Fibroblast of lung (primary cell): ENCODE results near the gene KRT15. TPM values are rescaled to one million over a fixed set of nuclear protein-coding genes. Genes with fewer than 3 reads are reported as not detected.

Experiments used
- DNase-seq, 2 donors: peaks; one replicate each; pipeline versions ENCODE4 v3.0.0 to v3.0.0-alpha.2; 2010; ENCODE audit warnings: low read depth in 2 of 2
- H2AFZ ChIP-seq: 2 replicates; pipeline ENCODE4 v1.5.1; 2012; ENCODE audit warnings: low read length, control low read depth, inconsistent platforms
- H3K27ac ChIP-seq: 2 replicates; pipeline ENCODE4 v1.5.1; 2011; ENCODE audit warnings: low read length, control low read depth; ENCODE audit not compliant: insufficient read depth
- H3K27me3 ChIP-seq: 2 replicates; pipeline ENCODE4 v1.5.1; 2011; ENCODE audit warnings: mild to moderate bottlenecking, low read length; ENCODE audit not compliant: control insufficient read depth, insufficient read depth
- H3K36me3 ChIP-seq: 2 replicates; pipeline ENCODE4 v1.5.1; 2011; ENCODE audit warnings: low read length; ENCODE audit not compliant: control insufficient read depth, insufficient read depth
- H3K4me1 ChIP-seq: 2 replicates; pipeline ENCODE4 v1.5.1; 2011; ENCODE audit warnings: low read length; ENCODE audit not compliant: control insufficient read depth, insufficient read depth; ENCODE audit errors: extremely low read depth
- H3K4me2 ChIP-seq: 2 replicates; pipeline ENCODE4 v1.5.1; 2011; ENCODE audit warnings: low read length, control low read depth; ENCODE audit not compliant: insufficient read depth; ENCODE audit errors: extremely low read depth
- H3K4me3 ChIP-seq, 4 experiments: fragments of 200-600 bp in 1 of 4; sonication (generic) in 1 of 4; replicated peaks in 1 of 4; 2 replicates each; pipeline ENCODE4 v1.5.1; 2011 to 2016; ENCODE audit warnings: low read length in 4 of 4, low read depth in 3 of 4, mild to moderate bottlenecking in 3 of 4, control low read depth in 2 of 4, inconsistent platforms in 1 of 4, mixed read lengths in 1 of 4; ENCODE audit not compliant: insufficient read depth in 1 of 4; ENCODE audit errors: control extremely low read depth in 1 of 4
- H3K79me2 ChIP-seq: 2 replicates; pipeline ENCODE4 v1.5.1; 2012; ENCODE audit warnings: mild to moderate bottlenecking, low read length, inconsistent platforms; ENCODE audit not compliant: control insufficient read depth, insufficient read depth
- H3K9ac ChIP-seq: 2 replicates; pipeline ENCODE4 v1.5.1; 2011; ENCODE audit warnings: mild to moderate bottlenecking, low read length, control low read depth; ENCODE audit not compliant: insufficient read depth
- H3K9me3 ChIP-seq: 2 replicates; pipeline ENCODE4 v1.5.1; 2012; ENCODE audit warnings: low read depth, low read length; ENCODE audit not compliant: control insufficient read depth, insufficient read depth
- H4K20me1 ChIP-seq: 2 replicates; pipeline ENCODE4 v1.5.1; 2011; ENCODE audit warnings: low read length; ENCODE audit not compliant: control insufficient read depth, insufficient read depth; ENCODE audit errors: extremely low read depth
- EZH2 ChIP-seq: IDR thresholded peaks from 2 replicates; pipeline ENCODE4 v1.5.1; 2012; ENCODE audit warnings: low read length, control low read depth, mild to moderate bottlenecking; ENCODE audit errors: missing control alignments
- polyA plus RNA-seq, 2 donors: library from polyadenylated mRNA; depleted of rRNA in 1 of 2; stranded (reverse) in 1 of 2; unstranded in 1 of 2; fragments of >200 nt; gene quantifications; 2 replicates each; pipeline ENCODE4 v1.2.1, GENCODE V29; 2011 to 2012; ENCODE audit warnings: missing spikeins in 1 of 2
- total RNA-seq: library from RNA; depleted of rRNA; stranded (reverse); fragments of >200 nt; gene quantifications from 2 replicates; pipeline ENCODE4 v1.2.1, GENCODE V29; 2014
- TF ChIP-seq, protein P1 (sequence below), 2 donors: IDR thresholded peaks in 1 of 2; conservative IDR thresholded peaks in 1 of 2; 1 replicate in 1 of 2; 2 replicates in 1 of 2; pipeline ENCODE4 v1.5.1; 2011 to 2012; ENCODE audit warnings: low read length in 2 of 2, control low read depth in 1 of 2, inconsistent platforms in 1 of 2, low read depth in 1 of 2, mild to moderate bottlenecking in 1 of 2

KRT15 gene
- total and polyA plus RNA-seq, 2 donors (not counting 1 experiment from before 2014, with no cell fraction given): 0.17 to 0.47 TPM

DNA sequence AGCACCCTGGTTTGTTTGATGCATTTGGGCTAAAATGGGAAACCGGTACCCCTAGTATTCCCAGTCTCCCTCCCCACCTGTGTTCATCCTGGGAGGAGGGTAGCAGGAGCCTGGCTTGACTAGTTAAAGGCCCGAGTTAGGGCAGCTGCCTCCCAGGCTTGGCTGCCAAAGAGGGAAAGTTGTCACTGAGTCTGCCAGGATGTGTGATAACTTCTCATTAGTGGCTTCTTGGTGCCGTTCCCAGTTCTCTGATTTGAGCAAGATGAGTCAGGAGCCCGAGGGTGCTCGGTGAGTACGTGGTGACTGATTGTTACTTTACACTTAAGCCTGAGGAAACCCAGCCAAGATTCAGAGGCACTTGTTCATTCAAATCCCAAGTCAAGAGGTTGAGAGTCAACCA, 54.0 kb downstream of the KRT15 start:
- Histone ChIP-seq H3K9ac (no peak overlapping the region), H3K79me2 (no peaks in the 10 kb centered on the region), H3K4me3 (no peak overlapping the region), H3K9me3 (no peaks in the 10 kb centered on the region), H3K4me1 (peaks cover 4% of the 10 kb centered on the region), H3K27ac (no peak overlapping the region), H4K20me1 (no peaks in the 10 kb centered on the region), H2AFZ (no peak overlapping the region), H3K27me3 (peaks cover 6% of the 10 kb centered on the region), H3K4me2 (no peak overlapping the region), H3K36me3 (no peaks in the 10 kb centered on the region)
- TF ChIP-seq EZH2: no peak
- TF ChIP-seq, protein P1, sequence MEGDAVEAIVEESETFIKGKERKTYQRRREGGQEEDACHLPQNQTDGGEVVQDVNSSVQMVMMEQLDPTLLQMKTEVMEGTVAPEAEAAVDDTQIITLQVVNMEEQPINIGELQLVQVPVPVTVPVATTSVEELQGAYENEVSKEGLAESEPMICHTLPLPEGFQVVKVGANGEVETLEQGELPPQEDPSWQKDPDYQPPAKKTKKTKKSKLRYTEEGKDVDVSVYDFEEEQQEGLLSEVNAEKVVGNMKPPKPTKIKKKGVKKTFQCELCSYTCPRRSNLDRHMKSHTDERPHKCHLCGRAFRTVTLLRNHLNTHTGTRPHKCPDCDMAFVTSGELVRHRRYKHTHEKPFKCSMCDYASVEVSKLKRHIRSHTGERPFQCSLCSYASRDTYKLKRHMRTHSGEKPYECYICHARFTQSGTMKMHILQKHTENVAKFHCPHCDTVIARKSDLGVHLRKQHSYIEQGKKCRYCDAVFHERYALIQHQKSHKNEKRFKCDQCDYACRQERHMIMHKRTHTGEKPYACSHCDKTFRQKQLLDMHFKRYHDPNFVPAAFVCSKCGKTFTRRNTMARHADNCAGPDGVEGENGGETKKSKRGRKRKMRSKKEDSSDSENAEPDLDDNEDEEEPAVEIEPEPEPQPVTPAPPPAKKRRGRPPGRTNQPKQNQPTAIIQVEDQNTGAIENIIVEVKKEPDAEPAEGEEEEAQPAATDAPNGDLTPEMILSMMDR (conservative IDR thresholded peaks at IDR 0.05 in 1 of 2, IDR thresholded peaks at IDR 0.05 in 1 of 2; ENCODE audit: low read depth in 1 of 2, low read length in 2 of 2): no peak
- peak; percentile 66 to 96 for DNase-seq

DNA sequence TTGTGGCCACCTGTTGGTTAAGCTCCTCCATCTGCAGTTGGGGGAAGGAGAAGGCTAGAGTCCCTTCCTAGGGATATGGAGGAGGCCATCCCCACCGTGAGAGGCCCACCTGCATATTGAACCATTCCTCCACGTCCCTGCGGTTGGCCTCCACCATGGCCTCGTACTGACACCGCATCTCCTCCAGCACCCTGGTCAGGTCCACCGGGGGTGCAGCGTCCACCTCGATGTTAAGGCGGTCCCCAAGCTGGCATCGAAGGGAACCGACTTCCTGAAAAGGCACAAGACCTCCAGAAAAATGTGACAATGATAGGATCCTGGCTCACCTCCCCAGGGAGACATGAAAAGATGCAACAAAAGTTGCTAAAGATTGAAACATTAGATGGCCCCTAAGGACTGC, 54.5 kb downstream of the KRT15 start:
- no peak overlapping the region for H3K4me3 ChIP-seq
- H3K4me1 ChIP-seq: peaks cover 4% of the 10 kb centered on the region
- DNase-seq: no peak
- no peak overlapping the region for H3K4me2 ChIP-seq
- H2AFZ ChIP-seq: no peak overlapping the region
- H3K27me3 ChIP-seq: peaks cover 7% of the 10 kb centered on the region
- no peaks in the 10 kb centered on the region for H3K79me2 ChIP-seq
- TF ChIP-seq EZH2: no peak
- TF ChIP-seq, protein P1 (conservative IDR thresholded peaks at IDR 0.05 in 1 of 2, IDR thresholded peaks at IDR 0.05 in 1 of 2; ENCODE audit: low read depth in 1 of 2, low read length in 2 of 2): no peak
- H3K9me3 ChIP-seq: no peaks in the 10 kb centered on the region
- H4K20me1 ChIP-seq: no peaks in the 10 kb centered on the region
- no peak overlapping the region for H3K27ac ChIP-seq
- H3K36me3 ChIP-seq: no peaks in the 10 kb centered on the region
- no peak overlapping the region for H3K9ac ChIP-seq

DNA sequence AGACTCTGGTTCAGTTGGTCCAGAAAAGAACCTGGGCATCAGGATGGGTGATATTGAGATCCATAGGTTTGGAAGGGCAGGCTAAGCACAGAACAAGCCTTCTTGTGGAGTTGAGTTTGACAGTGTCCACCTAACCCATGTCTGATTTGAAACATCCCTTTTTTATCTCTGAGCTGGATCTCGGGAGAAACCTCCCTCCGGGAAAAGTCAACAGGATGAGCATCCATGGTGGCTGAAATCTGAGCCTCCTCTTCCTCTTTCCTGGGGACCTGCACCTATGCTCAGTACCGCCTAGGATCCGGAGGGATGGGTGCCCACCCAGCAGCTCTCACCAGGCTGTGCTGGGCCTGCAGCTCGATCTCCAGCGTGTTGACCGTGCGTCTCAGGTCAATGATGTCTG, 54.9 kb downstream of the KRT15 start:
- H4K20me1 ChIP-seq: no peaks in the 10 kb centered on the region
- H3K27ac ChIP-seq: no peak overlapping the region
- H3K4me2 ChIP-seq: no peak overlapping the region
- no peaks in the 10 kb centered on the region for H3K9me3 ChIP-seq
- no peak overlapping the region for H3K4me3 ChIP-seq
- H2AFZ ChIP-seq: no peak overlapping the region
- H3K36me3 ChIP-seq: no peaks in the 10 kb centered on the region
- H3K27me3 ChIP-seq: peaks cover 8% of the 10 kb centered on the region
- no peak overlapping the region for H3K9ac ChIP-seq
- H3K4me1 ChIP-seq: peaks cover 4% of the 10 kb centered on the region
- no peaks in the 10 kb centered on the region for H3K79me2 ChIP-seq
- TF ChIP-seq, protein P1 (conservative IDR thresholded peaks at IDR 0.05 in 1 of 2, IDR thresholded peaks at IDR 0.05 in 1 of 2; ENCODE audit: low read depth in 1 of 2, low read length in 2 of 2): no peak
- TF ChIP-seq EZH2: no peak
- no peak for DNase-seq

Other genes with a start within 250 kb of the KRT15 start
- not detected in 2 replicates for gene KRTAP9-7, start 243.2 kb downstream of the KRT15 start, total RNA-seq
- not detected in 2 replicates for gene KRTAP9-7, start 243.2 kb downstream of the KRT15 start, polyA plus RNA-seq
- gene KRTAP29-1, start 216.0 kb downstream of the KRT15 start, total RNA-seq: not detected in 2 replicates
- not detected in 2 replicates for gene KRTAP29-1, start 216.0 kb downstream of the KRT15 start, polyA plus RNA-seq
- gene KRTAP16-1, start 209.6 kb downstream of the KRT15 start, total RNA-seq: not detected in 2 replicates
- not detected in 2 replicates for gene KRTAP16-1, start 209.6 kb downstream of the KRT15 start, polyA plus RNA-seq
- gene KRTAP17-1, start 203.2 kb downstream of the KRT15 start, total RNA-seq: not detected in 2 replicates
- gene KRTAP17-1, start 203.2 kb downstream of the KRT15 start, polyA plus RNA-seq: not detected in 2 replicates
- gene KRT33A, start 168.1 kb downstream of the KRT15 start, total RNA-seq: not detected in 2 replicates
- not detected in 2 replicates for gene KRT33A, start 168.1 kb downstream of the KRT15 start, polyA plus RNA-seq
- not detected in 2 replicates for gene KRT33B, start 149.1 kb downstream of the KRT15 start, total RNA-seq
- not detected in 2 replicates for gene KRT33B, start 149.1 kb downstream of the KRT15 start, polyA plus RNA-seq
- under 0.01 TPM in 1 of 2 replicates, not detected in the other for gene KRT34, start 136.6 kb downstream of the KRT15 start, total RNA-seq
- gene KRT34, start 136.6 kb downstream of the KRT15 start, polyA plus RNA-seq: 0.45 and 1.00 TPM in 2 replicates
- gene KRT31, start 121.3 kb downstream of the KRT15 start, total RNA-seq: not detected in 2 replicates
- not detected in 2 replicates for gene KRT31, start 121.3 kb downstream of the KRT15 start, polyA plus RNA-seq
- gene KRT37, start 94.3 kb downstream of the KRT15 start, total RNA-seq: not detected in 2 replicates
- not detected in 2 replicates for gene KRT37, start 94.3 kb downstream of the KRT15 start, polyA plus RNA-seq
- under 0.01 TPM in 1 of 2 replicates, not detected in the other for gene KRT38, start 77.9 kb downstream of the KRT15 start, total RNA-seq
- gene KRT38, start 77.9 kb downstream of the KRT15 start, polyA plus RNA-seq: 0.02 and 0.07 TPM in 2 replicates
- under 0.01 TPM in 2 replicates for gene KRT32, start 51.5 kb downstream of the KRT15 start, total RNA-seq
- gene KRT32, start 51.5 kb downstream of the KRT15 start, polyA plus RNA-seq: 0.03 and 0.09 TPM in 2 replicates
- gene KRT35, start 37.7 kb downstream of the KRT15 start, total RNA-seq: not detected in 2 replicates
- gene KRT35, start 37.7 kb downstream of the KRT15 start, polyA plus RNA-seq: not detected in 2 replicates
- not detected in 2 replicates for gene KRT36, start 29.0 kb downstream of the KRT15 start, total RNA-seq
- 0.03 TPM in 2 replicates for gene KRT36, start 29.0 kb downstream of the KRT15 start, polyA plus RNA-seq
- not detected in 2 replicates for gene KRT13, start 13.3 kb downstream of the KRT15 start, total RNA-seq
- gene KRT13, start 13.3 kb downstream of the KRT15 start, polyA plus RNA-seq: 0.03 TPM in 1 of 2 replicates, not detected in the other
- 11.6 and 22.3 TPM in 2 replicates for gene KRT19, start 9.4 kb upstream of the KRT15 start, total RNA-seq
- gene KRT19, start 9.4 kb upstream of the KRT15 start, polyA plus RNA-seq: 8.1 and 32.6 TPM in 2 replicates
- gene KRT9, start 53.2 kb upstream of the KRT15 start, total RNA-seq: not detected in 2 replicates
- not detected in 2 replicates for gene KRT9, start 53.2 kb upstream of the KRT15 start, polyA plus RNA-seq
- gene KRT14, start 68.0 kb upstream of the KRT15 start, total RNA-seq: not detected in 2 replicates
- 0.62 and 0.94 TPM in 2 replicates for gene KRT14, start 68.0 kb upstream of the KRT15 start, polyA plus RNA-seq
- gene KRT16, start 93.9 kb upstream of the KRT15 start, total RNA-seq: not detected in 2 replicates
- gene KRT16, start 93.9 kb upstream of the KRT15 start, polyA plus RNA-seq: 0.05 and 0.09 TPM in 2 replicates
- gene KRT17, start 105.7 kb upstream of the KRT15 start, total RNA-seq: 0.26 and 0.50 TPM in 2 replicates
- 0.89 and 0.90 TPM in 2 replicates for gene KRT17, start 105.7 kb upstream of the KRT15 start, polyA plus RNA-seq
- 112 and 145 TPM in 2 replicates for gene EIF1, start 170.0 kb upstream of the KRT15 start, total RNA-seq
- gene EIF1, start 170.0 kb upstream of the KRT15 start, polyA plus RNA-seq: 225 and 256 TPM in 2 replicates
- not detected in 2 replicates for gene GAST, start 193.4 kb upstream of the KRT15 start, total RNA-seq
- gene GAST, start 193.4 kb upstream of the KRT15 start, polyA plus RNA-seq: not detected in 2 replicates
- gene HAP1, start 215.8 kb upstream of the KRT15 start, total RNA-seq: 0.17 and 0.26 TPM in 2 replicates
- 0.01 and 0.02 TPM in 2 replicates for gene HAP1, start 215.8 kb upstream of the KRT15 start, polyA plus RNA-seq